ENCODE results near the gene PPP2R5D.

GRCh38 chr6:43052842-43053544, 68.6 kb downstream of the PPP2R5D start:
- TF ChIP-seq CTCF (IDR thresholded peaks at IDR 0.05; ENCODE audit: borderline replicate concordance, extremely low read depth, low read length, poor library complexity, severe bottlenecking) (no peak), EZH2 (IDR thresholded peaks at IDR 0.05; ENCODE audit: borderline replicate concordance, low read depth, low read length, severe bottlenecking) (no peak)

All from DND-41 (cell line).